Fibroblast of villous mesenchyme (primary cell): Measurements from ENCODE around the gene GRK3. TPM values are rescaled to one million over a fixed set of nuclear protein-coding genes. Genes with fewer than 3 reads are reported as not detected.
"Not testable (repeated sequence)": the region's sequence is repeated elsewhere in the genome, so short reads cannot be mapped to it uniquely, and the experiment has no call there.

ENCODE experiments used
- DNase-seq: peaks from one replicate; pipeline ENCODE4 v3.0.0-alpha.2; 2010; ENCODE audit warnings: low read depth
- H3K4me3 ChIP-seq: 2 replicates; pipeline ENCODE4 v1.5.1; 2011; ENCODE audit warnings: low read depth, mild to moderate bottlenecking, low read length
- CTCF ChIP-seq: IDR thresholded peaks from 2 replicates; pipeline ENCODE4 v1.5.1; 2012; ENCODE audit warnings: low read depth, mild to moderate bottlenecking, low read length; ENCODE audit not compliant: insufficient read depth
- total RNA-seq: library from RNA; depleted of rRNA; stranded (reverse); fragments of >200 nt; gene quantifications from 2 replicates; pipeline ENCODE4 v1.2.3, GENCODE V29; 2012

GRK3 gene
- total RNA-seq, 1 donor: 1.7 TPM

GRCh38 chr22:25706197-25706596 lies 141.7 kb downstream of the GRK3 start:
- no peak for DNase-seq
- H3K4me3 ChIP-seq: no peak overlapping the region
- TF ChIP-seq CTCF: no peak

- H3K4me3 ChIP-seq, DNase-seq: not testable (repeated sequence)
These were observed 144.0 kb downstream of the GRK3 start for GRCh38 chr22:25708430-25708829.

- DNase-seq: no peak
- TF ChIP-seq CTCF: no peak
- no peak overlapping the region for H3K4me3 ChIP-seq
These were observed 145.3 kb downstream of the GRK3 start for GRCh38 chr22:25709758-25710157.

- no peak overlapping the region for H3K4me3 ChIP-seq
- TF ChIP-seq CTCF: no peak
- DNase-seq: no peak
These were observed 146.0 kb downstream of the GRK3 start for GRCh38 chr22:25710501-25710900.

- TF ChIP-seq CTCF: no peak
- H3K4me3 ChIP-seq: no peak overlapping the region
- DNase-seq: no peak
These were observed 147.0 kb downstream of the GRK3 start for GRCh38 chr22:25711491-25711890.

- H3K4me3 ChIP-seq: no peak overlapping the region
- DNase-seq: no peak
- no peak for TF ChIP-seq CTCF
These were observed 148.4 kb downstream of the GRK3 start for GRCh38 chr22:25712661-25713400.

GRCh38 chr22:25714070-25714469 lies 149.6 kb downstream of the GRK3 start:
- no peak overlapping the region for H3K4me3 ChIP-seq
- no peak for TF ChIP-seq CTCF
- no peak for DNase-seq
